GM08714 (cell line): ENCODE data around the gene PCDH9.
"Not testable (repeated sequence)": the region's sequence is repeated elsewhere in the genome, so short reads cannot be mapped to it uniquely, and the experiment has no call there.

Source experiments
- H3K4me3 ChIP-seq: fragments of 200-500 bp; sonication (Bioruptor generic); 2 replicates; pipeline ENCODE4 v1.5.1; 2014; ENCODE audit warnings: mild to moderate bottlenecking, low read length, inconsistent platforms
- ZNF274 ChIP-seq: IDR thresholded peaks from 2 replicates; pipeline ENCODE4 v1.6.1; 2012; ENCODE audit warnings: mild to moderate bottlenecking, low read depth, low read length

Gene PCDH9

GRCh38 chr13:67099494-67099893 lies 130.6 kb downstream of the PCDH9 start:
- TF ChIP-seq ZNF274 = no peak
- H3K4me3 ChIP-seq = no peak overlapping the region

DNA sequence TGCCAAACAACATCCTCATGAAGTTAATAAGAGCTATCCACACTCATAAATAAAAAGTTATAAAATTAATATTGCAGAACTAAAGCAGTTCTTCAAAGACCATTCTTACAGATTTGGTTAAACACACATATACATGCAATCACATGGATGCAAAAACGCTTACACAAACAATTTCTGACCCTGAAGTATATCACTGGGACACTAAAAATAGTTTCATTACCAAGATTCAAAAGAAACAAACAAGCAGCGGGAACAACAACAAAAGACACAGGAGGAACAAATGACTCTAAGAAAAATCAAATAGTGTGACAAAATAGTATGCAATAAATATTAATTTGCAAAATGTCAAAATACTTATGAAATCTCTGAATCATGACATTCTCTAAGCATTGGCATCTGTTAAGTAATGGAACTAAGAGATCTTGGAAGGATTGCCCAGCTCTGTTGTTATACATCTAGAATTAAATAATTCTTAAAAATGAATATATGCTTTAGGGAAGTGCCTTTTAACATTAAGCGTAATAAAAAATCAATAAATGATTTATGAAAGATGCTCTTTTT lies 132.2 kb downstream of the PCDH9 start:
- TF ChIP-seq ZNF274 = no peak
- no peak overlapping the region for H3K4me3 ChIP-seq

- not testable (repeated sequence) for H3K4me3 ChIP-seq
Observed at GRCh38 chr13:67096893-67097292, 133.2 kb downstream of the PCDH9 start.

DNA sequence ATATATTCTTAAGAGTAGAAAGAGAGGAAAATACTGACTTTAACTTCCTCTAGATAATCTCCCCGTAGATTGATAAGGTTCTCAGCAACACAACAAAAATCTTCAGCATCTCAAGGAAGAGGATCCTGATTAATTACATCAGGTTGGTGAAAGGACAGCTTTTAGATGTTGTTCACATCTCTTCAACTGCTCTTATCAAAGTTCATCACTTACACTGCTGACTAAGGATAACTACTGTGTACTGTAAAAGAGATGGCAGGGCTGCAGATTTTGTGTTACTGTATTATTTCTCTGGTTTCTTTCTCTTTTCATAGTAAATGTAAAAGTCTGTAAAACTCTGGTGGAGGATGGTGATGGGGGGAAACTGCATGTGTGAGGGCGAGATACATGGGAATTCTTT lies 133.7 kb downstream of the PCDH9 start:
- H3K4me3 ChIP-seq = no peak overlapping the region
- TF ChIP-seq ZNF274 = no peak

- H3K4me3 ChIP-seq = no peak overlapping the region
- no peak for TF ChIP-seq ZNF274
Observed at GRCh38 chr13:67095621-67096020, 134.5 kb downstream of the PCDH9 start.

DNA sequence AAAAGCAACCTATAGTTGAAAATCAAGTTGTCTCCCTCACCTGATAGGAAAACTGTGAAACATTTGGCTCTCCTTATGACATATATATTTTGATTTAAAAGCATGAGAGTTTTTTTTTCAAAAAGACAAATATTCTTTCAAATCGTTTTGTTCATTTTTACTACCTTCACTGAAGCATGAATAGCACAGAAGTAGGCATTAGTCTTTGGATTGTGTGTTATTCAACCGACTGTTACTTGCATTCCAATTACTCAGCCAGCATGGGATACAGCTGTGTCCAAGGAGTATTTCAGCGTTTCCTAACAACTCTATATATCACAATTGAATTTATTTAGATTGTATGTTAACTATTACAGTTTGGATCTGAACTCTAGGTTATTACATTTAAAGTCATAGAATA lies 135.2 kb downstream of the PCDH9 start:
- no peak for TF ChIP-seq ZNF274

DNA sequence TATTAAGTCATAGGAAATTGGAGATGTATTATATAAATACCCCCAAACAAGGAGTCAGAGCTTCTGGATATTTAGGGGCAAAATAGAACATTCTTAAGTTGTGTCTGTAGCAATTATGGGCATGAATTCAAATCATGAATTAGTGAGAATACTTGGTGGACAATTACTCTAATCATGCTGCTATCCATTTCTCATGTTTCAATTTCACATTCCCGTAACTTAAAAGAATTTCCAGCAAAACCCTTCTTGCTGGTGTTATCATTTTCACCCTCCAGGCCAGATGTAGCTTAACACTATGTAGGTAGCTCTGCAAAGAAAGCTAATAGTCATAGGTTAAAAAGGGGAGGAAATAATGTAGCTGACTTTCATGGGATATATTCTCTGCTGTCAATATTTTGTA lies 136.1 kb downstream of the PCDH9 start:
- no peak for TF ChIP-seq ZNF274
- H3K4me3 ChIP-seq = no peak overlapping the region

More for the DNA sequence above, 135.2 kb downstream of the PCDH9 start:
- no peak overlapping the region for H3K4me3 ChIP-seq

GRCh38 chr13:67091603-67092002 lies 138.5 kb downstream of the PCDH9 start:
- no peak overlapping the region for H3K4me3 ChIP-seq
- no peak for TF ChIP-seq ZNF274

- no peak overlapping the region for H3K4me3 ChIP-seq
- TF ChIP-seq ZNF274 = no peak
Observed at GRCh38 chr13:67090856-67091255, 139.3 kb downstream of the PCDH9 start.

- no peak overlapping the region for H3K4me3 ChIP-seq
- TF ChIP-seq ZNF274 = no peak
Observed at GRCh38 chr13:67087527-67087926, 142.6 kb downstream of the PCDH9 start.

- no peak for TF ChIP-seq ZNF274
- no peak overlapping the region for H3K4me3 ChIP-seq
Observed at GRCh38 chr13:67086260-67086659, 143.9 kb downstream of the PCDH9 start.

GRCh38 chr13:67084066-67084465 lies 146.1 kb downstream of the PCDH9 start:
- no peak overlapping the region for H3K4me3 ChIP-seq
- TF ChIP-seq ZNF274 = no peak

DNA sequence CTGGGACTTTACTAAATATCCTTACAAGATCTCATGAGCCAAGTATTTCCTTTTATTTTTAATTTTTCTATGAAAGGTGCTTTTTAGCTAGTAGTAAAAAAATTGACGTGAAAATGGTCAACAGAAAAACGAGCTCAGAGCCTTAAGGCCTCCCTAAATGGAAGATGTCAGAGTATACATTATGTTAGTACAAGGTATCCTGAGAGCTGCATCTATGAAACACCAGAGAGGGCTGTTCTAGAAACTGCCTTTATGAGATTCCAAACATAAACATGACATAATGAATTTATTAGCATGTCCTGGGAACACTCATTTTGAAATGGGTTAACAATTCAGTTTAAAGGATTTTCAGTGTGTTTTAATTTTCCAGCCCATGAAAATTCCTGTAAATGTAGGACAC lies 146.6 kb downstream of the PCDH9 start:
- no peak for TF ChIP-seq ZNF274
- no peak overlapping the region for H3K4me3 ChIP-seq

GRCh38 chr13:67080351-67080750 lies 149.8 kb downstream of the PCDH9 start:
- TF ChIP-seq ZNF274 = no peak
- H3K4me3 ChIP-seq = no peak overlapping the region

GRCh38 chr13:67078062-67078461 lies 152.1 kb downstream of the PCDH9 start:
- TF ChIP-seq ZNF274 = no peak
- H3K4me3 ChIP-seq = no peak overlapping the region

- H3K4me3 ChIP-seq = no peak overlapping the region
- no peak for TF ChIP-seq ZNF274
Observed at GRCh38 chr13:67077132-67077531, 153.0 kb downstream of the PCDH9 start.
